SK-N-SH treated with all-trans-retinoic acid at 6 μM for 48 hours (cell line): ENCODE measurements around the gene MAP2.

Source experiments
- CSDC2 ChIP-seq: fragments of 250-450 bp; sonication (Bioruptor Pico); IDR thresholded peaks from 2 replicates; pipeline ENCODE4 v1.5.0; 2020; ENCODE audit warnings: mild to moderate bottlenecking, moderate library complexity
- OSR1 ChIP-seq: fragments of 250-450 bp; sonication (Bioruptor Pico); IDR thresholded peaks from 2 replicates; pipeline ENCODE4 v1.8.0; 2022; ENCODE audit warnings: moderate library complexity, mild to moderate bottlenecking, inconsistent platforms
- PPARA ChIP-seq: fragments of 250-450 bp; sonication (Bioruptor Pico); IDR thresholded peaks from 2 replicates; pipeline ENCODE4 v1.5.0; 2020; ENCODE audit warnings: mild to moderate bottlenecking, borderline replicate concordance
- RARB ChIP-seq: fragments of 250-450 bp; sonication (Bioruptor Pico); IDR thresholded peaks from 2 replicates; pipeline ENCODE4 v1.8.0; 2021; ENCODE audit warnings: mild to moderate bottlenecking, moderate library complexity
- SNAI2 ChIP-seq: fragments of 250-450 bp; sonication (Bioruptor Pico); IDR thresholded peaks from 2 replicates; pipeline ENCODE4 v1.5.0; 2020; ENCODE audit warnings: mild to moderate bottlenecking, moderate library complexity
- TCF4 ChIP-seq: fragments of 250-450 bp; sonication (Bioruptor Pico); IDR thresholded peaks from 2 replicates; pipeline ENCODE4 v1.8.0; 2021; ENCODE audit warnings: mild to moderate bottlenecking, moderate library complexity, borderline replicate concordance
- ZFP3 ChIP-seq: fragments of 250-450 bp; sonication (Bioruptor Pico); IDR thresholded peaks from 2 replicates; pipeline ENCODE4 v1.5.0; 2020; ENCODE audit warnings: mild to moderate bottlenecking, moderate library complexity
- TF ChIP-seq, protein P1 (sequence below): fragments of 250-450 bp; sonication (Bioruptor Pico); IDR thresholded peaks from 2 replicates; pipeline ENCODE4 v1.8.0; 2021; ENCODE audit warnings: low read depth, mild to moderate bottlenecking, moderate library complexity, borderline replicate concordance
- TF ChIP-seq, protein P2 (sequence below): fragments of 250-450 bp; sonication (Bioruptor Pico); IDR thresholded peaks from 2 replicates; pipeline ENCODE4 v1.5.1; 2020; ENCODE audit warnings: low read depth, mild to moderate bottlenecking, moderate library complexity
- TF ChIP-seq, protein P3 (sequence below): fragments of 250-450 bp; sonication (Bioruptor Pico); IDR thresholded peaks from 2 replicates; pipeline ENCODE4 v1.8.0; 2020; ENCODE audit warnings: mild to moderate bottlenecking, moderate library complexity, borderline replicate concordance

DNA sequence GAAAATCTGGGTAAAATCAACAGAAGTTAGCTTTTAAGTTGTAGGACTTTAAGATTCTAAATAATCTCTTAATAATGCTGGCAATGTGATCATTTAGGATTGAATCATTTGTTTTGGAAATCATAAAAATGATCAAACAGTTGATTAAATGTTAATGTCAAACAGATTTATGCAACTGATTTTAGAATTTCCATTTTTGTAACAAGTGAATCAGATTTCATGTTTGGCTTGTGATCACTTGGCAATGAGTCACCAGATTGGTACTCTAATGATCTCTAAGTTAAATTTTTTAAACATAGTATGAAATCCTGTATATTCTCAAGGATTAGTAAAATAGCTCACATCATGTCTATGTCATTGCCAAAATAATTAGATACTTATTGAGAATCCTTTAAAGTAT, 297.6 kb downstream of the MAP2 start:
- TF ChIP-seq, protein P1, sequence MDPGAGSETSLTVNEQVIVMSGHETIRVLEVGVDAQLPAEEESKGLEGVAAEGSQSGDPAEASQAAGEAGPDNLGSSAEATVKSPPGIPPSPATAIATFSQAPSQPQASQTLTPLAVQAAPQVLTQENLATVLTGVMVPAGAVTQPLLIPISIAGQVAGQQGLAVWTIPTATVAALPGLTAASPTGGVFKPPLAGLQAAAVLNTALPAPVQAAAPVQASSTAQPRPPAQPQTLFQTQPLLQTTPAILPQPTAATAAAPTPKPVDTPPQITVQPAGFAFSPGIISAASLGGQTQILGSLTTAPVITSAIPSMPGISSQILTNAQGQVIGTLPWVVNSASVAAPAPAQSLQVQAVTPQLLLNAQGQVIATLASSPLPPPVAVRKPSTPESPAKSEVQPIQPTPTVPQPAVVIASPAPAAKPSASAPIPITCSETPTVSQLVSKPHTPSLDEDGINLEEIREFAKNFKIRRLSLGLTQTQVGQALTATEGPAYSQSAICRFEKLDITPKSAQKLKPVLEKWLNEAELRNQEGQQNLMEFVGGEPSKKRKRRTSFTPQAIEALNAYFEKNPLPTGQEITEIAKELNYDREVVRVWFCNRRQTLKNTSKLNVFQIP (CRISPR knock-in tag) = no peak
- TF ChIP-seq, protein P2, sequence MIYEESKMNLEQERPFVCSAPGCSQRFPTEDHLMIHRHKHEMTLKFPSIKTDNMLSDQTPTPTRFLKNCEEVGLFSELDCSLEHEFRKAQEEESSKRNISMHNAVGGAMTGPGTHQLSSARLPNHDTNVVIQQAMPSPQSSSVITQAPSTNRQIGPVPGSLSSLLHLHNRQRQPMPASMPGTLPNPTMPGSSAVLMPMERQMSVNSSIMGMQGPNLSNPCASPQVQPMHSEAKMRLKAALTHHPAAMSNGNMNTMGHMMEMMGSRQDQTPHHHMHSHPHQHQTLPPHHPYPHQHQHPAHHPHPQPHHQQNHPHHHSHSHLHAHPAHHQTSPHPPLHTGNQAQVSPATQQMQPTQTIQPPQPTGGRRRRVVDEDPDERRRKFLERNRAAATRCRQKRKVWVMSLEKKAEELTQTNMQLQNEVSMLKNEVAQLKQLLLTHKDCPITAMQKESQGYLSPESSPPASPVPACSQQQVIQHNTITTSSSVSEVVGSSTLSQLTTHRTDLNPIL (CRISPR knock-in tag) = no peak
- TF ChIP-seq CSDC2 (CRISPR knock-in tag) (no peak), SNAI2 (CRISPR knock-in tag) (no peak), ZFP3 (CRISPR knock-in tag) (no peak), TCF4 (no peak), PPARA (no peak), RARB (no peak), OSR1 (CRISPR knock-in tag) (no peak)
- TF ChIP-seq, protein P3, sequence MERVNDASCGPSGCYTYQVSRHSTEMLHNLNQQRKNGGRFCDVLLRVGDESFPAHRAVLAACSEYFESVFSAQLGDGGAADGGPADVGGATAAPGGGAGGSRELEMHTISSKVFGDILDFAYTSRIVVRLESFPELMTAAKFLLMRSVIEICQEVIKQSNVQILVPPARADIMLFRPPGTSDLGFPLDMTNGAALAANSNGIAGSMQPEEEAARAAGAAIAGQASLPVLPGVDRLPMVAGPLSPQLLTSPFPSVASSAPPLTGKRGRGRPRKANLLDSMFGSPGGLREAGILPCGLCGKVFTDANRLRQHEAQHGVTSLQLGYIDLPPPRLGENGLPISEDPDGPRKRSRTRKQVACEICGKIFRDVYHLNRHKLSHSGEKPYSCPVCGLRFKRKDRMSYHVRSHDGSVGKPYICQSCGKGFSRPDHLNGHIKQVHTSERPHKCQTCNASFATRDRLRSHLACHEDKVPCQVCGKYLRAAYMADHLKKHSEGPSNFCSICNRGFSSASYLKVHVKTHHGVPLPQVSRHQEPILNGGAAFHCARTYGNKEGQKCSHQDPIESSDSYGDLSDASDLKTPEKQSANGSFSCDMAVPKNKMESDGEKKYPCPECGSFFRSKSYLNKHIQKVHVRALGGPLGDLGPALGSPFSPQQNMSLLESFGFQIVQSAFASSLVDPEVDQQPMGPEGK = no peak
